Endothelial cell of umbilical vein (primary cell): ENCODE data around the gene PANX2. TPM values are rescaled to one million over a fixed set of nuclear protein-coding genes. Genes with fewer than 3 reads are reported as not detected.

Source experiments
- BruUV-seq: library from RNA; stranded (reverse); fragments of 400-500 nt; replicated peaks from 2 replicates; lab custom pipeline; 2021; lab: Mats Ljungman, UMichigan
- CTCF ChIA-PET: fragments of 300-600, 350-600 bp; sonication (Branson Sonifier 250); formaldehyde crosslinking; loops from one replicate; lab custom pipeline; 2021; ENCODE audit warnings: antibody characterized with exemption, inconsistent platforms; lab: Charles Lee
- POLR2A ChIA-PET: fragments of 300-600, 350-600 bp; sonication (Branson Sonifier 250); formaldehyde crosslinking; loops from one replicate; lab custom pipeline; 2021; ENCODE audit warnings: antibody characterized with exemption, inconsistent platforms; lab: Charles Lee
- DNase-seq: peaks from one replicate; pipeline ENCODE4 v3.0.0-alpha.2; 2011; ENCODE audit warnings: low read depth, low spot score
- FAIRE-seq: peaks from 2 replicates; lab custom pipeline; 2011; peaks lifted over from hg19 to GRCh38; lab: Jason Lieb, UNC
- H2AFZ ChIP-seq: 2 replicates; pipeline ENCODE4 v1.6.0; 2012; ENCODE audit warnings: low read depth, low read length, control low read depth, inconsistent platforms
- H3K27ac ChIP-seq: 2 replicates; pipeline ENCODE4 v1.5.1; 2011; ENCODE audit warnings: low read depth, mild to moderate bottlenecking, control low read depth, low read length, moderate library complexity; ENCODE audit not compliant: insufficient read depth
- H3K27me3 ChIP-seq, 2 experiments: 2 replicates each; pipeline versions ENCODE4 v1.6.0 to v1.6.1; 2011; ENCODE audit warnings: low read length in 2 of 2, mixed read lengths in 1 of 2; ENCODE audit not compliant: control insufficient read depth in 2 of 2, insufficient read depth in 2 of 2
- H3K36me3 ChIP-seq, 2 experiments: 2 replicates in 1 of 2; 3 replicates in 1 of 2; pipeline ENCODE4 v1.5.1; 2011; ENCODE audit warnings: low read length in 2 of 2, mild to moderate bottlenecking in 1 of 2, moderate library complexity in 1 of 2; ENCODE audit not compliant: control insufficient read depth in 2 of 2, insufficient read depth in 2 of 2; ENCODE audit errors: extremely low read depth in 1 of 2
- H3K4me1 ChIP-seq: 3 replicates; pipeline ENCODE4 v1.5.1; 2011; ENCODE audit warnings: mild to moderate bottlenecking, low read length; ENCODE audit not compliant: control insufficient read depth, insufficient read depth; ENCODE audit errors: extremely low read depth
- H3K4me2 ChIP-seq: 2 replicates; pipeline ENCODE4 v1.6.1; 2011; ENCODE audit warnings: low read length, control low read depth, mixed read lengths; ENCODE audit not compliant: insufficient read depth
- H3K4me3 ChIP-seq, 3 experiments: fragments of 200-600 bp in 1 of 3; sonication (generic), shearing (Covaris generic) in 1 of 3; replicated peaks in 1 of 3; 2 replicates each; pipeline ENCODE4 v1.5.1; 2011 to 2016; ENCODE audit warnings: control low read depth in 3 of 3, low read length in 3 of 3, mild to moderate bottlenecking in 2 of 3, inconsistent platforms in 1 of 3, low read depth in 1 of 3, moderate library complexity in 1 of 3; ENCODE audit not compliant: insufficient read depth in 1 of 3
- H3K79me2 ChIP-seq: 2 replicates; pipeline ENCODE4 v1.6.0; 2012; ENCODE audit warnings: low read length, inconsistent platforms; ENCODE audit not compliant: control insufficient read depth, insufficient read depth
- H3K9ac ChIP-seq: replicated peaks from 2 replicates; pipeline ENCODE3; 2011; ENCODE audit warnings: low read length, control low read depth; ENCODE audit not compliant: insufficient read depth; ENCODE audit errors: extremely low read depth
- H3K9me1 ChIP-seq: replicated peaks from 3 replicates; pipeline ENCODE4 v1.6.0; 2011; ENCODE audit warnings: mild to moderate bottlenecking, low read length; ENCODE audit not compliant: control insufficient read depth, insufficient read depth; ENCODE audit errors: extremely low read depth
- H3K9me3 ChIP-seq: replicated peaks from 2 replicates; pipeline ENCODE4 v1.5.1; 2012; ENCODE audit warnings: low read length, inconsistent platforms; ENCODE audit not compliant: control insufficient read depth, insufficient read depth
- H4K20me1 ChIP-seq: replicated peaks from 2 replicates; pipeline ENCODE3; 2011; ENCODE audit warnings: mild to moderate bottlenecking, low read length; ENCODE audit not compliant: control insufficient read depth, insufficient read depth; ENCODE audit errors: extremely low read depth
- CTCF ChIP-seq, 2 donors: IDR thresholded peaks; 1 replicate in 1 of 2; 2 replicates in 1 of 2; pipeline ENCODE4 v1.5.1; 2011; ENCODE audit warnings: low read length in 2 of 2, mild to moderate bottlenecking in 2 of 2, moderate library complexity in 2 of 2, control low read depth in 1 of 2, inconsistent platforms in 1 of 2, low read depth in 1 of 2; ENCODE audit not compliant: insufficient read depth in 1 of 2; ENCODE audit errors: extremely low read depth in 1 of 2
- EZH2 ChIP-seq: IDR thresholded peaks from 2 replicates; pipeline ENCODE4 v1.6.1; 2012; ENCODE audit warnings: borderline replicate concordance, low read depth, mild to moderate bottlenecking, moderate library complexity, low read length, inconsistent platforms; ENCODE audit not compliant: severe bottlenecking
- FOS ChIP-seq: IDR thresholded peaks from 2 replicates; pipeline ENCODE4 v1.6.1; 2011; ENCODE audit warnings: mild to moderate bottlenecking, low read length, moderate library complexity, borderline replicate concordance; ENCODE audit not compliant: insufficient read depth
- GATA2 ChIP-seq: IDR thresholded peaks from 2 replicates; pipeline ENCODE4 v1.7.0; 2011; ENCODE audit warnings: low read depth, mild to moderate bottlenecking, moderate library complexity, mixed read lengths, low read length; ENCODE audit not compliant: insufficient read length, insufficient read depth
- JUN ChIP-seq: IDR thresholded peaks from 2 replicates; pipeline ENCODE4 v1.6.1; 2011; ENCODE audit warnings: borderline replicate concordance, low read depth; ENCODE audit not compliant: insufficient read length, insufficient read depth
- MAX ChIP-seq: IDR thresholded peaks from 2 replicates; pipeline ENCODE4 v1.6.1; 2011; ENCODE audit not compliant: insufficient read depth, insufficient read length
- MYC ChIP-seq: IDR thresholded peaks from one replicate; pipeline ENCODE4 v1.6.1; 2011; ENCODE audit warnings: mild to moderate bottlenecking, low read depth, low read length
- POLR2A ChIP-seq: IDR thresholded peaks from 2 replicates; pipeline ENCODE4 v1.6.1; 2012; ENCODE audit warnings: low read depth, mild to moderate bottlenecking, control low read depth, low read length
- POLR2AphosphoS5 ChIP-seq: IDR thresholded peaks from 2 replicates; pipeline ENCODE4 v1.6.1; 2012; ENCODE audit warnings: low read depth, mild to moderate bottlenecking, control low read depth, low read length, moderate library complexity; ENCODE audit not compliant: insufficient read depth
- dilution Hi-C: fragments of 300-500 bp; cut with MboI; formaldehyde crosslinking; loops from one replicate; pipeline ENCODE4 v1.15.0; 2019; ENCODE audit warnings: low sequenced_read_pairs; ENCODE audit not compliant: extremely low pct_ligation_motif_present
- intact Hi-C: fragments of 100-400 bp; cut with micrococcal nuclease; formaldehyde crosslinking; loops from one replicate; pipeline ENCODE4 v1.10.0; 2022
- polyA plus RNA-seq, 4 experiments: library from polyadenylated mRNA; depleted of rRNA in 3 of 4; stranded (reverse) in 3 of 4; unstranded in 1 of 4; fragments of >200 nt; gene quantifications; 2 replicates each; pipeline versions ENCODE4 v1.2.1 to v1.2.3, GENCODE V29; 2011 to 2012; ENCODE audit warnings: missing spikeins in 1 of 4
- total RNA-seq: library from RNA; stranded (reverse); gene quantifications from 2 replicates; pipeline ENCODE4 v1.2.3, GENCODE V29; 2021

PANX2 gene
- total and polyA plus RNA-seq, 2 donors (not counting 3 experiments of a cell fraction or from before 2014, with no cell fraction given): 2.5 to 5.1 TPM

GRCh38 chr22:50199251-50199721, 28.8 kb downstream of the PANX2 start:
- dilution Hi-C loops: no loop called here
- Histone ChIP-seq H3K27ac (no peak overlapping the region), H4K20me1 (no peaks in the 10 kb centered on the region), H2AFZ (no peak overlapping the region), H3K36me3 (peaks cover 4 to 18% of the 10 kb centered on the region in 2 experiments), H3K27me3 (no peaks in the 10 kb centered on the region), H3K4me1 (peaks cover 18% of the 10 kb centered on the region), H3K79me2 (peaks cover 28% of the 10 kb centered on the region), H3K4me3 (no peak overlapping the region), H3K9ac (no peak overlapping the region), H3K4me2 (no peak overlapping the region), H3K9me1 (no peaks in the 10 kb centered on the region), H3K9me3 (no peaks in the 10 kb centered on the region)
- intact Hi-C loops: no loop called here
- TF ChIP-seq EZH2: no peak
- no peak for TF ChIP-seq MAX
- TF ChIP-seq JUN: no peak
- no peak for TF ChIP-seq POLR2AphosphoS5
- no peak for TF ChIP-seq FOS
- TF ChIP-seq MYC: no peak
- TF ChIP-seq GATA2: no peak
- no peak for TF ChIP-seq POLR2A
- no peak for TF ChIP-seq CTCF (IDR thresholded peaks at IDR 0.05; ENCODE audit: extremely low read depth in 1 of 2, insufficient read depth in 1 of 2, low read depth in 1 of 2, low read length in 2 of 2)
- ChIA-PET CTCF (interaction anchor here (0.8 to 1.0 kb wide), 2 partner anchors 9 to 13 kb away, joined by 3 read pairs; no protein-coding TSS in a partner anchor), POLR2A (no interaction called here)
- BruUV-seq: no TSS peak
- FAIRE-seq (no peak), DNase-seq (no peak)
